ENCODE data around the gene MAP3K5.
"Not testable (repeated sequence)": the region's sequence is repeated elsewhere in the genome, so short reads cannot be mapped to it uniquely, and the experiment has no call there.

The MAP3K5 gene

DNA sequence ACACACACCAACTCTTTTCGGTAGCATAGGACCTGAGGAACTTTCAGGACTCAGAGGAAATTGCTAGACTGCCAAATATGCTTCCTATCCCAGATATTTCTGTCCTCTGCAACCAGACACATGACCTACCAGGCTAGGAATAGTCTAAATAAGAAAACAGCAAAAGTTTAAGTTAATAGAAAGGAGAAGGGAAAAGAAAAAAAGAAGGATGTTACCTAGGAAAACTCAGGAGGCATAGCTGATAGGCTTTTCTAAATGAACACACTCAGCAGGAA lies 74.6 kb downstream of the MAP3K5 start:
- DNase-seq = no peak

DNA sequence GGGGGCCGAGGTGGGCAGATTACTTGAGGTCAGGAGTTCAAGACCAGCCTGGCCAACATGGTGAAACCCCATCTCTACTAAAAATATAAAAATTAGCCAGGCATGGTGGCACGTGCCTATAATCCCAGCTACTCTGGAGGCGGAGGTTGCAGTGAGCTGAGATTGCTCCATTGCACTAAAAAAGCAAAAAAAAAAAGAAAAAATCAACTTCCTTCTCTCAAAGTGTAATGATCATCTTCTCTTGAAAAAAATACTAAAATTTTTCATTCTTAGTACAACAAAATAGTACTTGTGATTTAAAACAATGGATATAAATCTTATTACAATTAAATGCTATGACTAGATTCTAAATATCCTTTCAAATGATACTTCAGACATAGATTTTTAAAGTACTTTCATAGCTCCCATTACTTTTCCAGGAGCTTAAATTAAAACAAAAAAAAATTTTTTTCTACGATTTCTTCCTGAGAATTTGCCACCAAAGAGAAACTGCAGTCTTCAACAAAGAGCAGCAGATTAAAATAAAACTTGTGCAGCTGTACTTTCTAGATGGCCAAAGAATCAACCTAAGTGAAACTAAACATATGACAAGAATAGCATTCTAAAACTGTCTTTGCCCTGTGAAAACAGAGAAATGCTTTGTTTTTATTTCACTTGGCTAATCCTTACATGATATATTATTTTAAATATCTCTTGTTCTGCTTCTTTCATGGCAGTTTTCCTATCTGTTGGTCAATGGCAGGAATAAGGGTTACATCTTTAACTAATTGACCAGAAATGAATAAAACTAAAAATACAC lies 75.2 kb downstream of the MAP3K5 start:
- no peak for DNase-seq

DNA sequence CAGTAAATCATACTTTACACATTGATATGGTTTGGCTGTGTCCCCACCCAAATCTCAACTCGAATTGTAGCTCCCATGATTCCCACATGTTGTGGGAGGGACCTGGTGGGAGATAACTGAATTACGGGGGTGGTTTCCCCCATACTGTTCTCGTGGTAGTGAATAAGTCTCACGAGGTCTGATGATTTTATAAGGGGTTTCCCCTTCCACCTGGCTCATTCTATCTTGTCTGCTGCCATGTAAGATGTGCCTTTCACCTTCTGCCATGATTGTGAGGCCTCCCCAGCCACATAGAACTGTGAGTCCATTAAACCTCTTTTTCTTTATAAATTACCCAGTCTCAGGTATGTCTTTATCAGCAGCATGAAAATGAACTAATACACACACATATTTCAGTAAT lies 79.6 kb downstream of the MAP3K5 start:
- not testable (repeated sequence) for DNase-seq

DNA sequence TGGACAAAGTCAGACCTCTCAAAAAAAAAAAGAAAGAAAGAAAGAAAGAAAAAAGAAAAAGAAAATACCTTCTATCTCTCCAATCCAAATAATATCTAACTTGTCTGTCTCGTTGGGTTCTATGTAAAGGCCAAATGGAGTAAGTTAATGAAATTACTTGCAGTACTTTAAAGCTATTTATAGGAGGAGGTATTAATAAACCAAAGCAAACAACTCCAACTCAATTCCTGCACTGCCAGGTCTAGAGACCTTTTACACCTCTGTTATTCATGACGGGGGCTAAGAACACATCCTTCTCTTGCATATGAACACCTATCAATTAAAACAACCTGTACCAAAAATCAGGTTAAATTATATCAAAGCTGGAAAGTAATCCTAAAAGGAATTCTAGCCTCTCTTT lies 80.6 kb downstream of the MAP3K5 start:
- no peak for DNase-seq

DNA sequence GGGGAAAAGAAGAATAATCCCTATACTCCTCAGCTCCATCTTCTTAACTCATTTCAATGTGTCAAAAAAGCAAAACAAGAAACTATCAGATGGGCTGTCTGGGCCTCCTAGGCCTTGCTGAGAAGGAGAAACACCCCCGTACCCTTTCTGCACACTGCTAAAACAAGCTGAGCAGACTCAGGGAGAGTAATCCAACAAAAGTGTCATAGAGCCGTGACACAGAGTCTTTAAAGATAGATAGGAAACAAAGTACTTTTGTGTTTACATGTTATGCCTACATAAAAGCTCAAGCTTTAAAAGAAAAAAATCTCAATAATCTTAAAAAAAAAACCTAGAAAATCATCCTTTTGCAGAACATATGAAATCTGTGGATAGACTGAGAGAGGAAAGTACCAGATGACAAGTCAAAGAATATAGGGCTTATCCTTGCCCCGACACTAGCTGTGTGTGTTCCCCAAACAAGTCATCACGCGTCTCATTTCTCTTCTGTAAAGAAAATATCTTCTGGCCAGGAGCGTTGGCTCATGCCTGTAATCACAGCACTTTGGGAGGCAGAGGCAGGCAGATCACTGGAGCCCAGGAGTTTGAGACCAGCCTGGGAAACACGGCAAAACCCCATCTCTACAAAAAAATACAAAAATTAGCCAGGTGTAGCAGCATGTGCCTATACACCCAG lies 81.3 kb downstream of the MAP3K5 start:
- no peak for DNase-seq

DNA sequence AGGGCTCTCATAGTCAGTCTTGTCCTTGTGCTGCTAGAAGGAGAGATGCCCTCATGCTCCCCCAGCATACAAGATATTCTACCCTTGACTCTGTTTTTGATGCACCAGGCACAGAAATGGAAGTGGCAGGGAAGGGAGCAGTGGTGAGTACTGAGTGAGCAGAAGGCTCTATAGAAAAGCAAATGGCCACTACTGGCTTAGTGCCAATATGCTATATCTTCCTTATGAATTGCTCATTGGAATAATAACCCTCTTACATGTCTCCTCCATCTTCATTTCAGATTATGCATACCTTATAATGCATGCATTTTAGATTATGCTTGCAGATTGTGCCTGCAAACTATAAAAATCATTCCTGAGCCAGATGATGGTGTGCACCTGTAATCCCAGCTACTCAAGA lies 82.8 kb downstream of the MAP3K5 start:
- no peak for DNase-seq

DNA sequence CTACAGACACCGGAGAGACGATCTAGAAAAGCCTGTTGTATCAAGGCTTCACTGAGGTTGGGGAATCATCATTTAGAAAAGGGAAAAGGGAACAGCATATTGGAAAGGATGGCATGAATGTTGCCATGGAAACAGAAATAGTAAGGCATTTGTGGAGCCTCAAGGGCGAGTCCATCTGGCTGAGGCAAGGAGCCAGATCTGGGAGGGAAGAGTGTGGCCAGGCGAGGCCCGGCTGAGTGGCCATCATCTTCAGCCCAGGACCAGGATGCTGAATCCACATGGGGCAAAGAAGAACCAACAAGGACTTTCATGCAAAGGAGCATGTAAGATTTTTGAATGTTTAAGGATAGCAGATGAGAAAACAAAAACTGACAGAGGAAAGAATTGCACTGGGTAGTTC lies 85.8 kb downstream of the MAP3K5 start:
- no peak for DNase-seq

DNA sequence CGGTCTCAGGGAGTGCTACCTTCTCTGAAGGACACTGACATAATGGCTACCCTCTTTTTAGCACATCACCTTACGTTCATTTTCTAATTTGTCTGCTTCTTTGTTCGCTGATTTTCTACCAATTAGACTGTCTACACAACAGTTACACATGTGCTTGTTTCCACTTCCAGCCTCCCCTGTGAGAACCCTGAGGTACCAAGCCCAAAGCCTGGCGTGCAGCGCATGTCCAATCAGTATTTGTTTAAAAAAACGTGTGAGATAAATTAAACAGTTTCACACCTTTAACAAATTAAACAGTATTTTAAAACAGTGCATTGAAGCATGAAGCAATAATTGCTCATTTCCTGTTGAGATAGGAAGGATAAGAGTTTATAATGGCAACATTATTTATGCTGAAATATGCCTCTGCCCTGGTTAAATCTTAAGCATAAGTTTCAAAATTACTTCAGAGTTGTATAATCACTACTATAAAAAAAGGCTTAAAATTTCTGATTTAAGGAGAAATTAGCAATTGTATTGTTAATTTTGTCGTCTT lies 88.9 kb downstream of the MAP3K5 start:
- no peak for DNase-seq

DNA sequence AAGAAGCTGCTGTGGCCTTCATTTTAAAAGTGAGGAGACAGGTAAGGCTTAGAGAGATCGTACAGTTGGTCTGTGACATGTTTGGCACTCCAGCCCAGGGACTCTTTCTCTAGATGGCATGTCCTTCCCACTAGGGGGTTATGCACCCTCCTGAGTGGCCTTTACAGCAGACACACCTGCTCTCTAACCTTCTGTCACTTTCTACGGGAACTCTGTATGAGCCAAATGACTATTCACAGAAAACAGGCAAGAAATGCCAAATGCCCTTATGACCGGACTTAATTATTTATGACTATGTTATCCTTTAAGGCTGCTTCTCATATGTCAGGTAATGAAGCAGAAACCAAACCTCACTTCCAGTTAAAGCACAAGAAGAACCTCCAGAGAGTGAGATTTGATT lies 91.2 kb downstream of the MAP3K5 start:
- DNase-seq = no peak

DNA sequence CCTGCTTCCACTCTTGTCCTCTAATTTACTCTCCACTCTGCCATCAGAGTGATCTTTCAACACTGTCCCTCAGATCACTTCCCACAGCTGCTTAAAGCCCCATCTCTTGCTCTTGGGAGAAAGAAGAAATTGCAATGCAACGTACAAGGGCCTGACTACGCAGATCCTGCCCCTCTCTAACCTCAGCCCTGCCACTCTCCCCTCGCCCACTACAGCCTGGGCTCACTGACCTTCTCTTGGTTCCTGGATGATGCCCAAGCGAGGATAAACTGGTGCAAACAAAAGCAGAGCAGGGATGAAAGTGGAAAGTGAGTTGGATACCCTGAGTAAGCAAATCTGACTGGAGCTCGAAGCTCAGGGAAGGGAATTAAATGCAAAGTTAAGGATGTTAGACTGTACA lies 92.9 kb downstream of the MAP3K5 start:
- no peak for DNase-seq

DNA sequence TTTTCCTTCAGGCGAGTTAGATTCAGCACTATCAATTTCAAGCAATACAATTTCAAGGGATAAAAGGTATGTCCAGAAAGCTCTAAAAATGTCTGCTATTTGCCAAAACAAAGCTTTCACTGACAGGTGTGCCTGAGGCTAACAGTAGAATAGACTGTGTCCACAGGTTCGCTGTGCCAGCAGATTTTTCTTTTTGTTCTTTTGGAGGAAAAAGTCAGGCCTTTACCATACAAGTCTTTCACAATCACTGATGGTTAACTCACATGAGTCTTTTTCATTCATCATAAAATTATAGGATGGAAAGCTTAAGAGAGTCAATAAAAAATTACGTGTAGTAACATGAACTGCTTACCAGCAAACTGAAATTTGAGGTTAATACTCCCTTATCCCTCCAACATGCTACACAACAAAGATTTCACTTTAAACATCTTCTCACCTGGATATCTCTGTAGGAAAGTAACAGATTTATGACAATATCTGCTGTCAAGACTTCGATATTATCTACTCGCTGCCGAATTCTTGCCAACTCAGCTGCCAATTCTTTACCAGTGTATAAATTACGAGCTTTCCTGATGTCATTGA lies 95.4 kb downstream of the MAP3K5 start:
- no peak for DNase-seq

DNA sequence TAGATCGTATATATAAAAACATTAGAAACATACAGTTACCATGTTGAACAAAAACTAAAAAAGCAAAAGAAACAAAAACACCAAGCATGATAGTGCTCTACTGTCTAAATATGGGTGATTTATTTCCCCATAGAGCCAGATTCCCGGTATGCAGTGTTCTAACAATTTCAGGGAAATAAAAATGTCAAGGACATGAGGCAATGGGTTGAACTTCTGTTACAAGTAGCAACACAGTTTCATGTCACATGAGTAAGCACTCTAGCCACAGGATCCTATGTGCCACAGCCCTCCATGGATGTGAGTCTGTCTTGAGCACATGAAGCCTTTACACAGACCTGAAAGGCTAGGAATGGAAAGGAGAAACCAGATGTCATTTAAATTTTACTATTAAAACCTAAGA lies 96.0 kb downstream of the MAP3K5 start:
- no peak for DNase-seq

DNA sequence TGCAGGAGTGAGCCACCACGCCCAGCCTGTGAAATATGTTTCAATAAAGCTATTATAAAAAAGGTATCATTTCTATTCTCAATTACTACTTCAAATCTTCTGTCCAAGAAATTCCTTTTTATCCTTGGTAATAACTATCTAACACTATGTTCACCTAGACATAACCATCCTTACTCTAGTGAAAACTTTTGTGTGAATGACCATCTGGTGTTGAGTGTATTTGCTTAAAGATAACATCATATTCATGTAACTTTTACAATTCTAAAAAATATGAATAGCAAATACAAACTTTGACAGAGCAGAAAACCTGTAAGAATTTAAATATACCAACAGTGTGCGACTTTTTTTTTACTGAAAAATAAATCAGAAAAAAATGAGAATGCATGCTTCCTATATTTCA lies 96.9 kb downstream of the MAP3K5 start:
- no peak for DNase-seq

DNA sequence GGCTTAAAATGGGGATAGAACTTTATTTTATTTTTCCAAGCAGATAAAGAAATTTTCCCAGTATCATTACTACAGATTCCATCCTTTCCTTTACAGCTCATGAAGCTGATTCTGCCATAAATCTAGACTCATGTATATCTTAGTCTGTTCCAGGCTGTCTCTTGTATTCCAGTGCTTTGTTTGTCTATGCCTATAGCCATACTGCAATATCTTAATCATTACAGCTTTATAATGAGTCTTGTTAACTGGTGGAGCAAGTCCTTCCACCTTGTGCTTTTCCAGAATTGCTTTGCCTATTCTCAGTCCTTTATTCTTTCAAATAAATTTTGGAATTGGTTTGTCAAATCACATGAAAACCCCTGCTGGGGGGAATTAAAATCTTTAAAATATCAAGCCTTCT lies 99.2 kb downstream of the MAP3K5 start:
- no peak for DNase-seq

DNA sequence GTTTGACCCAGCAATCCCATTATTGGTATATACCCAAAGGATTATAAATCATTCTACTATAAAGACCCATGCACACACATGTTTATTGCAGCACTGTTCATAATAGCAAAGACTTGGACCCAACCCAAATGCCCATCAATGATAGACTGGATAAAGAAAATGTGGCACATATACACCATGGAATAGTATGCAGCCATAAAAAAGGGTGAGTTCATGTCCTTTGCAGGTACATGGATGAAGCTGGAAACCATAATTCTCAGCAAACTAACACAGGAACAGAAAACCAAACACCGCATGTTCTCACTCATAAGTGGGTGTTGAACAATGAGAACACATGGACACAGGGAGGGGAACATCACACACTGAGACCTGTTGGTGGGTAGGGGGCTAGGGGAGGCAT lies 104.4 kb downstream of the MAP3K5 start:
- DNase-seq = not testable (repeated sequence)

DNA sequence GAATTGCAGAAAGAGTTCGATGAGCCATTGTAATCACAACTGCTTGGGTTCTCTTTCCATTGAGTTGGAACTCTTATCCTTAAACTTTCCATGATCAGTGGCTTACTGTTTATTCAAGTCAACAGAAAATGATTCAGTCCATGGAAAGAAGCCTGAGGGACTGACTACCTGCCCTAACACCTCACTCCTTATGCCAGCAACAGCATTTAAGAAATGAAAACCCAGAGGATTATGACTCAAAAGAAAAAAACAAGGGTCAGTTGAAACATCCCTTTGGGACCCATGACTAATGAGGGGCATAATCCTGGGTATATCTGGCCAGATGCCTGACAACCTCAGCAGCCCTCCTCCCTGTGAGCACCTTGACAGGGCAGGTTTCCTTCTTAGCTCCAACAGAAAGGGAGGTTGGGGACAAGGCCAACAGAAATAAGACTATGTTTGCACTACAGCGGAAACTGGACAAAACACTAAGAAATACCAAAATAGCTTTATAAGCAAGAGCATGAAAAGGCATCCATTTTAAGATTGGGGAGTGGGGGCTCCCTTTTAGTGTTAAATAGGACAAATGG lies 106.7 kb downstream of the MAP3K5 start:
- no peak for DNase-seq

DNA sequence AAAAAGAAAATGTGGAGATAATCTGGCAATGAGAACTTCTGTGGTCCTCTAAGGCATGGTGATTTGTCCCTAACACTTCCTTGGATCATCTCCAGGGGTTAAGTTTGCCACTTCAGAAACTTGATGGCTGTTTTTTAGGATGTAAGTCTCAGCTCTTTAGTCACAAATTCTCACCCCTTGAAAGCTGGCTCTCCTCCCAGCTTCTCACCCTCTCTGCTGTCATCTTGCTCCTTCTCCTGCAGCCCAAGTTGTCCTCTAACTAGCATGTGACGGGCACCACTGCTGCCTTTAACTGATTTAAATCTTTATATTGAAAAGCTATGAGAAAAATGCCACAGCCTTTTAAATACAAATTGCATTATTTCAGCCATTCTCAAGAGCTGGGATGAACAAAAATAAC lies 107.8 kb downstream of the MAP3K5 start:
- DNase-seq = no peak

DNA sequence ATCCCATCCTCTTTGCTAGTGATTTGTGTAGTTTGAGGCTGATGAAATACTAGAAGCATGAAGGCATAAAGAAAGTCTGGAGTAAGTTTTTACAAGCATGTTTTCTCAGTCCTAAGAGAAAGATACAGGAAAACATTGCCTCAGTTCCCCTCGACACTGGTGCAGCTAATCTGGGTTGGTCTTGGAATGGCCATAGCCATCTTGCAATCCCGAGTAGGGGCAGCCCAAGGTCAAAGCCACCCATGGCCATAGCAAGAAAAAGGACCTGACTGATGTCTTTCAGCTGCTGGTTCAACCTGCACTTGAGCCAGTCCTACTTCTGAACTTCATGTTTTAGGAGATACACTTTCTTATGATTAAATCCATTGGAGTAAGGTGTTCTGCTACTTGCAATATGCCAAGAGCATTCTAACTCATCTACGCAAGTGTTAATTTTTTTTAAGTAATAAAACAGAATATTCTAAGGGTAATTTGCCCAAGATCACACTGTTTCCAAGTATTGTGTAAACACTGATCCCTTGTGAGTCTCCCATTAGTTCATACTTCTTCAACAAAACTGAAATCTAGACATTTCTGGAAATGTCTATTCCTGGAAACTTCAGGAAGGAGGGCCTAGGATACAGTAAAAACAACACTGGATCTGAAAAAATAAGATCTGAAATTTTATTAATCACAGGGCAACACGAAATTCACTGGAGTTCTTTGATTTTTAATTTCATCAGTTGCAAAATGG lies 108.9 kb downstream of the MAP3K5 start:
- DNase-seq = no peak

DNA sequence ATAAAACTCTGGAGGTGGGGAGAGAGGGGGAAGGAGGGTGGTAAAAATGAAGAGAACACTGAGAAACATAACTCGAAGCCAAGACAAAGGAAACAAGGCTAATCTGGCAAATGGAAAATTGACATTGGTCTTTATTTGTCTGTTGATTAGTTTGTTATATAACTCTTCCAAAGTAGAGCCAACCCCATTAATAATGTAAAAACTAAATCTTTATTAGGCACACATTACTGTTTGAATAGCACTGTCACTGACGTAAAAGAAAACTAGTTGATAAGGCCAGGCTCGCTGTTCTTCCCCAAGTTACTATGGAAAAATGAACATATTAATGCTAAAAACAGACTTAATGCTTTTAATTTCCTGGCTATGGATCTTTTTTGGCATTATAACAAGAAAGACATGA lies 110.0 kb downstream of the MAP3K5 start:
- DNase-seq = no peak

DNA sequence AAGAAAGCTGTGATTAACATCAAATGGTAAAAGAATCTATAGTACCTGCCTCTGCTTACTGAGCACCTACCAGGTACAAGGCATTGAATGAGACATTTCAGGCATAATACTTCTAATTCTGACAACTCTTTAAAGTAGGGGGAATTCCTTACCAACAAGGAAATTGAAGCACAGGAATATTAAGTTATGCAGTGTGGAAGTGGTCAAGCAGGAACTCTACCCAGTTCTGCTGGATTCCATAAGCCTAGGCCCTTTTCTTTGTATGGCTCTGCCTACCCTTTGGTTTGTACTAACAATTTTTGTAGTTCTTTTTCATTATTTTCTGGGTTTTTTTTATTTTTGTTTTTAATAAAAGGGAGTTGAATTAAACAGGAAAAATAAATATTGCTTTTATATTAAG lies 114.5 kb downstream of the MAP3K5 start:
- no peak for DNase-seq

DNA sequence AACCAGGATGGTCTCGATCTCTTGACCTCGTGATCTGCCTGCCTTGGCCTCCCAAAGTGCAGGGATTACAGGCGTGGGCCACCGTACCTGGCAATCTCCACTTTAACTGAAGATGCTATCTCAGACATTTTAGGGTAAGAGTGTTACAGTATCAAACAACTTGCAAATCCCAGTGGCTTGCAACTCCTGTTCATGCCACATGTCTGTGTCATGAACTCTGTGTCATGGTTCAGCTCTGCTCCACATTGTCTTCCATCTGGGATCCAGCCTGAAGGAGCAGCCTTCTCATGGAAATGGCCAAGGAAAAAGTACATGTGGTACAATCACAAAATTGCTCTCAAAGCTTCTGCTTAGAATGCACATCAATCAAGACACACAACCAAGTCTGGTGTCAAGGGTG lies 114.9 kb downstream of the MAP3K5 start:
- no peak for DNase-seq

DNA sequence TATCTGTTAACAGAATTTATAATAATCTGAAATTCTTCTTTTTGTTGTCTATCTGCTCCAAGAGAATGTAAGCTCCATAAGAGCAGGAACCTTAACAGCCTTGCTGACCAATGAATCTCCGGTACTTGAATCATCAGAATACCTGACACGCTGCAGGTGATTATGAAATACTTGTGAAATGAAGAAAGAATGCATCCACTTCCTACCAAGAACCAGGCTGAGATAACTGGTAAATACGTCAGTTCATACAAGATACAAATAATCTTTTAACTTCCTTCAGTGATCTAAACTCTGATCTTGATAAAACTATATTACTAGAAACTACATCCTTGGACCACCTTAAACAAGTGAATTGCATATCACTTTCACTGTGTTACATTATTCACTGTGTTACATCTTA lies 116.2 kb downstream of the MAP3K5 start:
- DNase-seq = no peak

DNA sequence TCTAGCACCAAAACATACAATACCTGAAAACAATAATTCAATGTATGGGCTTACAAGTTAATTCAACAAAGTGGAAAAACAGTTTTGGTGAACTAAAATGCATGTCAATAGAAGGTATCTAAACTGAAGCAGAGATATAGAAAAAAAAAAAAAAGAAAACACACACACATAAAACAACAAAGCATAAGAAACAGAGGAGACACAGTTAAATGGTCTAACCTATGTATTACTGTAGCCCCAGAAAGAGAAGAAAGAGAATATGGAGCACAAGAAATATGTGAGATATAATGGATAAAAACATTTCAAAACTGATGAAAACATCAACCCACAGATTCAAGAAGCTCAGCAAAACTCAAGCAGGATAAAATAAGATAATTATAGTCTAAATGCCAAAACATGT lies 118.7 kb downstream of the MAP3K5 start:
- DNase-seq = no peak
